GM04504 (cell line): ENCODE results near the gene MBTPS1.

Source experiments
- DNase-seq: peaks from one replicate; pipeline ENCODE4 v3.0.0-alpha.2; 2012; ENCODE audit warnings: low read depth

MBTPS1 gene

GRCh38 chr16:84116720-84117493 lies at the start of gene MBTPS1:
Gene MBTPS1, minus strand, starts transcription at chr16:84116942. Its CDS starts 15,159 bp downstream, at chr16:84101783.
- DNase-seq, result peak; percentile 97

- no peak for DNase-seq
Observed at GRCh38 chr16:84165746-84166145, 49.0 kb upstream of the MBTPS1 start.

DNA sequence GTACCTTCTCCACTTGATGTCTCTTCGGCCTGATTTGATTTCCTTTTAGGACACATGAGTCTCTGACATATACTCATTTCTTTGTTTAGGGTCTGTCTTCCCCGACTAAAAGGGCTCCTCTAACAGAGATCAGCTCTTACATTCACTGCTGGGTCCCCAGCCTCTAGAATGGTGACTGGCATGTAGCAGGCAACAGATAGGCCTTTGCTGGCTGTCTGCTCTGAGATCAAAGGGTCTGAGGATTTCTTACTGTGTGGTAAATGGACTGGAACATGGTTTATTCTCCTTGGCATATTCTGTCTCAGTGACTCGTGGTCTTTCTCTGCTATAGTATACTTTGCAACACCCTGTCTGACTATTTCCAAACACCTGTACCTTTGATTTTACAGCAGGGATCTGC lies 45.1 kb upstream of the MBTPS1 start:
- no peak for DNase-seq

DNA sequence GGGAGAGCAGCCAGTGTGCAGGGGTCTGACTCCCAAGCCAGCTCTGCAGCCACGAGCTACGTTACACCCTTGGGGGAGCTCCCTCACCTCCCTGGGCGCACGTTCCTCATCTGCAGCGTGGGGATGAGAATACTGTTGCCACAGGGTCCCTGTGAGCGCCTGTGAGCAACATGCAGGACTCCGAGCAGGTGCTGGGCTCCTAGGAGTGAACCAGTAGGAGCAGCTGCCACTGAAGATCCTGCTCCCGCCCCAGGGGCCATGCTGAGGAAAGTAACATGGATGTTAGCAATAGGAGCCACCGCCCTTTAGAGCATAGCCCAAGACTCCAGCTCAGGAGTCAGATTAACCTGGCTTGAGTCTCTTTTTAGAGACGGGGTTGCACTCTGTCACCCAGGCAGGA lies 44.3 kb upstream of the MBTPS1 start:
- no peak for DNase-seq

DNA sequence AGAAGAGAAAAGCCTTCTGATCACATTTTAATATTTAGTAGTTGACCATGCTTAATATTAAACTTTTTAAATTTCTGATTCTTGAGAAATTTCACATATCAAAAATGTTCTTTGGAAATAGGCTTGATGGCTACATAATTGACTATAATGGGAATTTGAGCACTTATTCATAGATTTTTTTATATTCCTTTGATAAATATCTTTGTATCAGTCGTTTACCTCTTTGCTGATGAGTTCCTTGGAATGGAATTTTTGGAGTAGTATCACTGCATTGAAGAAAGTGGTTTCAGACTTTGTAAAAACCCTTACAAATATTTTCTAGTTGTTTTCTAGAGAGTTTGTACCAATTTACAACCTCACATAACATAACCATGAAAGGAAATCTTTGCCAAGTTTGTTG lies 43.1 kb upstream of the MBTPS1 start:
- DNase-seq, result no peak

DNA sequence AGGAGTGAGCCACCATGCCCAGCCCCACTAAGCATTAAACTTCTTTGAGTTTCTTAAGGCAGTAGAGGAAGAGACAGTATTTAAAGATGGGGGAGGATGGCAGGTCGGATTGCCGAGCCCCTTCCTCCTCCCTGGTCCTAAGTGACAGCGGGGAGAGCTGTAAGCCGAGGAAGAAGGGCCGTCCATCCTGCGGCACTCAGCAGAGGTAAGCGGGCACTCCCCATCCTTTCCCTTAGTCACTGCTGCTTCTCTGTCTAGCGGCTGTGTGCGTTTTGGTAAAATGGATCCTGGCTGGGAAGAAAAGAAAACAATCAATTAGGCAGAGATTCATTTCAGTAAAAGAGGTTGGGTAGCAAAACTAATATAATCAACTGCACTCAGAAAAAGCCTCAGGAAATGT lies 42.3 kb upstream of the MBTPS1 start:
- DNase-seq, result no peak

GRCh38 chr16:84156342-84156784 lies 39.6 kb upstream of the MBTPS1 start:
- no peak for DNase-seq

GRCh38 chr16:84155771-84156170 lies 39.0 kb upstream of the MBTPS1 start:
- no peak for DNase-seq

GRCh38 chr16:84155226-84155625 lies 38.5 kb upstream of the MBTPS1 start:
- no peak for DNase-seq

DNA sequence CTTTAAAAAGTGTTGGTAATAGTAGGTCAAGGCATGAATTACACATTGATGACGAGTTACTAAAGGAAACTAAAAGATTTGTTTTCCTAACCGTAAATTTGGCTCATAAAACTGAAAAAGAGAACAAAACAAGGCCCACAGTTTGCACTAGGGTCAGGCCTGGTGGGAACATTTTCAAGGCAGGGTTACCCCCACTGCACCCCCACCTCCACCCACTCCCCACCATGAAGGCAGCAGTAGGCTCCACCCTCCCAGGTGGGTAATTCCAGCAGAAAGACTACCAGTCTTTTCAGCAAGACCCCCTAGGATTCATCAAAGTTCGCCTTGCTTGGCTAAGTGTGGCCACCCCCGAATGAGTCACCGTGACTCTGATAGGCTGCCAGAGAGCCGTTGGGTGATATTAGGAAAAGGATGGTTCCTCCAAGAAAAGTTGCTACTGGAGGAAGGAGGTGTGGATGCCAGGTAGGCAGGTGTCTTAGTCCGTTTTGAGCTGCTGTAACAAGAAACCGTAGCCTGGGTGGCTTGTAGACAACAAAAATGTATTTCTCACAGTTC lies 37.0 kb upstream of the MBTPS1 start:
- no peak for DNase-seq

DNA sequence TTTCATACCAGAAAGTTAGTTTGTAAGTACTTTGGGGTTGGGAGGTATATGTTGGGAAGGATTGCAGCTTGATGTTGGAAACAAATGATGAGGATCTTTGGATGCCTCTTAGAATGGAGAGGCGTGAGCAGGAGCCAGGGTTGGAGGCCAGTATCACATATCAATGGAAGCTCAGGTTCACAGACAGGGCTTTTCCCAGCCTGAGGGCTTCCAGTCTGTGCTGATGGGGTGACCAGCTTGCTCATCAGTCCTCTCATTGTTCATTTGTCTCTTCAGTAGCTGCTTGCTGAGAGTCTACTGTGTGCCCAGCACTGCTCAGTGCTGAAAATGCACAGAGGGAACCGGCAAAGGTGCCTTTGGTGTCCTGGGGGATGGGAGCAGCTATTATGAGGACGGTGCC lies 34.2 kb upstream of the MBTPS1 start:
- no peak for DNase-seq

DNA sequence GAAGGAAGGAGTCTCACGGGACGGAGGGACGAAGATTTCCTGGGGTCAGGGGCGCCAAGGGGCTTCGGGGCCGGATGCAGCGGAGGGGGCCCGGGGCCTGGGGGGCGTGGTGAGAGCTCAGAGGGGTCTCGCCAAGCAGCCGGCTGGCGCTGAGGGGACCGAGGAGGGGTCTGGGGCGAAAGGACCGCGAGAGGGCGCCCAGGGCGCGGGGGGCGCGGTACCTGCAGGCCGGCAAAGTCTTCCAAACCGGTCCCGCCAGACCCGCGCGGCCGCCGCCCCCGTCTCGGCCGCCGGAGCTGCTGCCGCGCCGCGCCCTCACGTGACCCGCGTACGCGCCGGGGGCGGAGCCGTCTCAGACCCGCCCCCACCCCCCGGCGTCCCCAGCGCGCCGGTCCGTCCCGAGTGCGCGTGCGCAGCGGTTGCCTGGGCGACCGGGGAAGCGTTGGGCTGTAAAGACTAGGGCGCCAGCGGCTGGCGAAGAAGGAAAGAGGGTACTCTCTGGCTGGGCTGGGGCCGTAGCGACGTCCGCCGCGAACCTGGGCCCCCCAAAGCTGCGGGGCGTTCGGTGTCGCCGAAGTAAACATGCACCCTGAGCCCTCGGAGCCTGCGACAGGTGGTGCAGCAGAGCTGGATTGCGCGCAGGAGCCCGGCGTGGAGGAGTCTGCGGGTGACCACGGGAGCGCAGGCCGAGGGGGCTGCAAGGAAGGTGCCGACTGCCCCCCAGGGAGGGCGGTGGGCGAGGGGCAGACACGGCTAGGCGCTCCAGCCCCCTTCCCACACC lies 28.3 kb upstream of the MBTPS1 start, which contains the start of the genes DNAAF1 and HSDL1:
TSS of gene DNAAF1 (plus strand) at position 450 of the 781 bp plus-strand sequence. CDS start at position 583, 133 bp downstream.
TSS of gene HSDL1 (minus strand) at position 319 of the 781 bp plus-strand sequence. CDS start 13,856 bp downstream, outside the sequence.
- peak; percentile 73 for DNase-seq

DNA sequence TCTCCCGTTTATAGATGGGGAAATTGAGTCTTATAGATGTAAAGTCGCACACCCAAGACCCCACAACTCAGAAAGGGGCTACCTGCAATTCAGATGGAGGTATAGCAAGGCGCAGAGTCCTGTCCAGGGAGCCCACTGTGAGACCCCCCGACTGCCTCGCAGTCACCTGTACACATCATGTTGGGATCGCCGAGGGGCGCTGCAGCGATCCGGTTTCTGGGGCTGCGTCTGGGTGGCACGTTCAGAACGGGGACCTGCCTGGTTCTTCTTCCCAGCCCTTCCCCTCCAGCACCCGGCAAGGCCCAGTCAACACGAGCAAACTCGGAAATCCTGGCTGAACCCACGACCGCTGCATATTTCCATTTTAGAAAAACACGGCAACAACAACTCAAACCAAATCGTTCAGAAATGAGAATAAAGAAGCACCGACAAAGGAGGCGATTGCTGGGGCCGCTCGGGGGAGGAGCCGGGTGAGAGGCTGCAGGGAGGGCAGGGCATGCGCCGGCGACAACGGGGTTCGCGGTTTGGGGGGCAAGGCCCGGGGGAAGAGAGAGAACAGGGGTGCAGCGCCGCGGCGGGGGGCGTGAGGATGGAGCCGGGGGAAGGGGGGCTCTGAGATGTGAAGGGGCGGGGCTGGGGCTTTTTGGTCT lies 27.6 kb upstream of the MBTPS1 start:
- no peak for DNase-seq

GRCh38 chr16:84143784-84144199 lies 27.1 kb upstream of the MBTPS1 start:
- DNase-seq, result no peak

- no peak for DNase-seq
Observed at GRCh38 chr16:84143081-84143480, 26.3 kb upstream of the MBTPS1 start.

DNA sequence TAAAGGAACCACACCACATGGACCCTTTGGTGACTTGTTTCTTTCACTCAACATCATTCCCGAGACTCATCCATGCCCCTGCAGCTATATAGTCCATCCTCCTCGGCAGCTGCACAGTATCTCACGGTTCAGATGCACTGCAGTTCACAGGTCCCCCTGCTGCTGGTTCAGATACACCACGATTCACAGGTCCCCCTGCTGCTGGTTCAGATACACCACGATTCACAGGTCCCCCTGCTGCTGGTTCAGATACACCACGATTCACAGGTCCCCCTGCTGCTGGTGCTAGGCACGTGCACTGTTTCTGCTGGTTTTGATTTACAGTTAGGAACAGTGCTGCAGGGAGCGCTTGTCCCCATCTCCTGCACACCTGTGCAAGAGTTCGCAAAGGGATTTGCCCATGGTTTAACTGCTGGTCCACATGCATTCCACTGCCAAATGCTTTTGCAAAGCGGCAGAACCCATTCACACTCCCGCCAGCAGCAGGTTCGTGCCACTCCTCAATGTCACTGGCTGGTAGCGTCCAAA lies 24.5 kb upstream of the MBTPS1 start:
- DNase-seq, result no peak

DNA sequence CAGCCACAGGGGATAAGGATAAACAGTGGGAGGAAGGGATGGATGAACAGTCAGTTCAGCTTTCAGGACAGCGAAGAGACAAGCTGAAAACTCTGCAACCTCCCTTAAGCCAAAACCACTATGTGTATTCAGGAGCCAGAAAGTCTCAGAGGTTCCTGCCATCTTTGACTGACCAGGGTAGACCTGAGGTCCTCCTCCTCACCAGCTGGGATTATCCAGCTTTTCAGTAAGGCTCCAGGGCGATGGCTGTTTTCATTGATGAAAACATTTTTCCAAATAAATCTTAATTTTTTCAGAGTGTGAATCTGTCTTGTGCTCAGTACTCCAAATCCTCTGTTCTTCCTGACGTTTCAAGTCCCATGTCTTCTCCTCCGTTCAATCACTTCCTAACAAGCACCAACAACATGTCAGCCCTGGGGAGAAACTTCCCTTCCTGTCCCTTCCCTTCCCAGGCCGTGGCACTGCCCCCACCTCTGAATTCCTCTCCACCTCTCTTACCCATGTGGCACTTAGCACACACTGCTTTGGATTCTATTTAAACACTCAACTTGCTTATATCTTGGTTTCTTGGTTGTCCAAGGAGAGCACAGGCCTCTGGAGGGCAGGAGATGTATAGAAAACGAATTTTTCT lies 23.0 kb upstream of the MBTPS1 start:
- DNase-seq, result no peak

GRCh38 chr16:84138824-84139627 lies 22.3 kb upstream of the MBTPS1 start:
- no peak for DNase-seq

GRCh38 chr16:84138500-84138823 lies 21.7 kb upstream of the MBTPS1 start:
- DNase-seq, result no peak

- no peak for DNase-seq
Observed at GRCh38 chr16:84137769-84138357, 21.1 kb upstream of the MBTPS1 start.
